Tibial artery (tissue), 4 donors: ENCODE results near the gene RBM20.

ENCODE experiments used
- DNase-seq, 2 donors: peaks; one replicate each; pipeline ENCODE4 v3.0.0-alpha.2; 2019
- H3K27ac ChIP-seq, 2 donors: fragments of 200-600 bp; sonication (generic) in 1 of 2; 1 replicate in 1 of 2; 2 replicates in 1 of 2; pipeline ENCODE4 v1.5.1; 2018 to 2019; ENCODE audit warnings: mild to moderate bottlenecking in 1 of 2
- H3K27me3 ChIP-seq, 2 donors: fragments of 200-600 bp; sonication (generic) in 1 of 2; one replicate each; pipeline versions ENCODE4 v1.5.1 to v1.6.0; 2016 to 2019
- H3K36me3 ChIP-seq, 3 donors: fragments of 200-600 bp; sonication (generic) in 2 of 3; one replicate each; pipeline ENCODE4 v1.5.1; 2016 to 2019; ENCODE audit warnings: mild to moderate bottlenecking in 2 of 3
- H3K4me1 ChIP-seq, 4 donors: fragments of 200-600 bp; sonication (generic) in 2 of 4; 1 replicate in 3 of 4; 2 replicates in 1 of 4; pipeline ENCODE4 v1.5.1; 2016 to 2019
- H3K4me3 ChIP-seq, 2 donors: fragments of 200-600 bp; sonication (generic) in 1 of 2; 1 replicate in 1 of 2; 2 replicates in 1 of 2; pipeline ENCODE4 v1.5.1; 2018 to 2019; ENCODE audit warnings: mild to moderate bottlenecking in 2 of 2
- H3K9me3 ChIP-seq, 3 donors: fragments of 200-600 bp; sonication (generic) in 1 of 3; one replicate each; pipeline ENCODE4 v1.5.1; 2016 to 2019
- intact Hi-C: fragments of 100-400 bp; cut with DNase I; formaldehyde crosslinking; loops from one replicate; pipeline ENCODE4 v1.15.0; 2023; ENCODE audit warnings: low total_unique reads
- TF ChIP-seq, protein P1 (sequence below), 2 experiments: fragments of 200-600 bp in 1 of 2; fragments of 450-650 bp in 1 of 2; IDR thresholded peaks; one replicate each; pipeline ENCODE4 v1.5.1; 2017 to 2019; ENCODE audit warnings: antibody characterized with exemption in 2 of 2, mild to moderate bottlenecking in 1 of 2, moderate library complexity in 1 of 2

Gene RBM20

DNA sequence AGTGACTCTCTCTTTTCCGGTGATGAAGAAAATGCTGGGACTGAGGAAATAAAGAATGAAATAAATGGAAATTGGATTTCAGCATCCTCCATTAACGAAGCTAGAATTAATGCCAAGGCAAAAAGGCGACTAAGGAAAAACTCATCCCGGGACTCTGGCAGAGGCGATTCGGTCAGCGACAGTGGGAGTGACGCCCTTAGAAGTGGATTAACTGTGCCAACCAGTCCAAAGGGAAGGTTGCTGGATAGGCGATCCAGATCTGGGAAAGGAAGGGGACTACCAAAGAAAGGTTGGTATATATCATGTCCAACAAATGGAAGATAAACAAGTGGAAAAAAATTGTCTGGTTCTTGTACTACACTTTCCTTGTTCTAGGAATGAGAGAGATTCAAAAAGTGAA lies 237.1 kb downstream of the RBM20 start:
- peaks cover 0 to 21% (median 2%) of the 10 kb centered on the region in 4 donors for H3K4me1 ChIP-seq
- intact Hi-C loops: no loop called here
- peaks cover 20 to 36% (median 23%) of the 10 kb centered on the region in 3 donors for H3K36me3 ChIP-seq
- no peak overlapping the region for H3K27ac ChIP-seq
- no peaks in the 10 kb centered on the region for H3K9me3 ChIP-seq
- TF ChIP-seq, protein P1, sequence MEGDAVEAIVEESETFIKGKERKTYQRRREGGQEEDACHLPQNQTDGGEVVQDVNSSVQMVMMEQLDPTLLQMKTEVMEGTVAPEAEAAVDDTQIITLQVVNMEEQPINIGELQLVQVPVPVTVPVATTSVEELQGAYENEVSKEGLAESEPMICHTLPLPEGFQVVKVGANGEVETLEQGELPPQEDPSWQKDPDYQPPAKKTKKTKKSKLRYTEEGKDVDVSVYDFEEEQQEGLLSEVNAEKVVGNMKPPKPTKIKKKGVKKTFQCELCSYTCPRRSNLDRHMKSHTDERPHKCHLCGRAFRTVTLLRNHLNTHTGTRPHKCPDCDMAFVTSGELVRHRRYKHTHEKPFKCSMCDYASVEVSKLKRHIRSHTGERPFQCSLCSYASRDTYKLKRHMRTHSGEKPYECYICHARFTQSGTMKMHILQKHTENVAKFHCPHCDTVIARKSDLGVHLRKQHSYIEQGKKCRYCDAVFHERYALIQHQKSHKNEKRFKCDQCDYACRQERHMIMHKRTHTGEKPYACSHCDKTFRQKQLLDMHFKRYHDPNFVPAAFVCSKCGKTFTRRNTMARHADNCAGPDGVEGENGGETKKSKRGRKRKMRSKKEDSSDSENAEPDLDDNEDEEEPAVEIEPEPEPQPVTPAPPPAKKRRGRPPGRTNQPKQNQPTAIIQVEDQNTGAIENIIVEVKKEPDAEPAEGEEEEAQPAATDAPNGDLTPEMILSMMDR (IDR thresholded peaks at IDR 0.05): no peak
- no peak overlapping the region for H3K4me3 ChIP-seq
- no peaks in the 10 kb centered on the region for H3K27me3 ChIP-seq
- DNase-seq: no peak

DNA sequence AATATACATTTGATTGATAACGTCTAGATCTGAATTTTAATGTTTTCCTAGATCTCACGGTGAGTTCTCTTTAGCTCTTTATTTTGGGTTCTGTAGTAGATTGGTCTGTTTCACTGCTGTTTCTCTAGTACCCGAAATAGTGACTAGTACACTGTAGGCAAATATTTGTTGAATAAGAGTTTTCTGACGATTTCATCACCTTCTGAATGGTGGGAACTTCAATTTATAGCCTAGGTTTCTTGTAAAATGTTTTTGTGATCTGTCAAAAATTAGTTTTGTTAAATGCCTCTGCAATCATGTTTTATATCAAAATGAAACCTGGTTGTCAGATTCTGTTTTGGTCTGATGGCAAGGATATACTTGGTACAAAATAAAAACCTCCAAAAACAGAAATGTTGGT lies 237.8 kb downstream of the RBM20 start:
- TF ChIP-seq, protein P1 (IDR thresholded peaks at IDR 0.05): no peak
- no peaks in the 10 kb centered on the region for H3K9me3 ChIP-seq
- intact Hi-C loops: no loop called here
- H3K4me1 ChIP-seq: peaks cover 0 to 22% (median 2%) of the 10 kb centered on the region in 4 donors
- DNase-seq: no peak
- H3K27ac ChIP-seq: no peak overlapping the region
- no peaks in the 10 kb centered on the region for H3K27me3 ChIP-seq
- peaks cover 20 to 41% (median 28%) of the 10 kb centered on the region in 3 donors for H3K36me3 ChIP-seq
- no peak overlapping the region for H3K4me3 ChIP-seq

DNA sequence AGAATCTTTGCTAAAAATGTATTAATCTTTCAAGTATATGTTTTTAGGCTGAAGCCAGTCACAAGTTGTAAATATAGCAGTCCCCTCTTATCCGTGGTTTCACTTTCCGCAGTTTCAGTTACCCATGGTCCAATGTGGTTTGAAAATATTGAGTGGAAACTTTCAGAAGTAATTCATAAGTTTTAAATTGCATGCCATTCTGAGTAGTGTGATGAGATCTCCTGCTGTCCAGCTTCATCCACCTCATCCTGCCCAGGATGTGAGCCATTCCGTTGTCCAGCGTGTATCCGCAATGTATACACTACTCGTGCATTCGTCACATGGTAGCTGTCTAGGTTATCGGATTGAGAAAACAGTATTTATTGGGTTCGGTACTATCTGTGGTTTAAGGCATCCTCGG lies 239.8 kb downstream of the RBM20 start:
- H3K4me1 ChIP-seq: peaks cover 0 to 22% (median 2%) of the 10 kb centered on the region in 4 donors
- no peaks in the 10 kb centered on the region for H3K27me3 ChIP-seq
- H3K36me3 ChIP-seq: peaks cover 20 to 53% (median 34%) of the 10 kb centered on the region in 3 donors
- intact Hi-C loops: no loop called here
- H3K4me3 ChIP-seq: no peak overlapping the region
- TF ChIP-seq, protein P1 (IDR thresholded peaks at IDR 0.05): no peak
- H3K9me3 ChIP-seq: no peaks in the 10 kb centered on the region
- no peak for DNase-seq
- H3K27ac ChIP-seq: no peak overlapping the region

DNA sequence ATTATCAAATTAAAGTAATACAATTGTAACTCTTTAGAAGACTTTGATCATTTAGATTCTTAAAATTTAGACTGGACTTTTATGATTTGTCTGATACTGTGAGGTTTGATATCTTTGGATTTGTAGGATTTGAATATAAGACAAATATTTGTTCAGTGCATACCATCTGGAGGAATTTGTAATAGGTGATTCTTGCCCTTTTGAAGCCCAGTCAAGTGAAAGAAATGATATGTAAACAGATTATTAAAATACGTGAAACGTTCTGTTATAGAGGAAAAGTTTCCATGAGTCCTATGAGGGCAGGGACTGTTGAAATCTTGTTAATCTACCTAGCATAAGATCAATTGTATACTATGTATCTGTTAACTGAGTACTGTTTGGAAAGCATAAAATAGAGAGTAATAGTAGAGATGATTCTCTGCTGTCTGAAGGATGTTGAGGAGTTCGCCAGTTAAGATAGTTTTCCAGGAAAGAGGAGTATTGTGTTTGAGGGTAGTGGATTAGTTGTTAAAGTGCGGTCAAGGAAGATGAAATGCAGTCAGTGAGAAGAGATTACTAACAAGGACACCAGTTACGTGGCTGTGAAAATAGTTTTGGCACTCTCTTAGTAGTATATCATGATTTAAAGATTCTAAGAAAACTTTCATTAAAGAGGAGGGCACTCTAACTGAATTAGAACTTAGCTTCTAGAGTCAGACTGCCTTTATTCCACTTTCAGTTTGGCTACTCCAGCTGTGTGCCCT lies 242.0 kb downstream of the RBM20 start:
- Histone ChIP-seq H3K27ac (no peak overlapping the region), H3K27me3 (no peaks in the 10 kb centered on the region), H3K9me3 (no peaks in the 10 kb centered on the region), H3K4me3 (no peak overlapping the region), H3K4me1 (peaks cover 0 to 12% (median 2%) of the 10 kb centered on the region in 4 donors), H3K36me3 (peaks cover 20 to 68% (median 43%) of the 10 kb centered on the region in 3 donors)
- no peak for DNase-seq
- TF ChIP-seq, protein P1 (IDR thresholded peaks at IDR 0.05): no peak
- intact Hi-C loops: no loop called here

DNA sequence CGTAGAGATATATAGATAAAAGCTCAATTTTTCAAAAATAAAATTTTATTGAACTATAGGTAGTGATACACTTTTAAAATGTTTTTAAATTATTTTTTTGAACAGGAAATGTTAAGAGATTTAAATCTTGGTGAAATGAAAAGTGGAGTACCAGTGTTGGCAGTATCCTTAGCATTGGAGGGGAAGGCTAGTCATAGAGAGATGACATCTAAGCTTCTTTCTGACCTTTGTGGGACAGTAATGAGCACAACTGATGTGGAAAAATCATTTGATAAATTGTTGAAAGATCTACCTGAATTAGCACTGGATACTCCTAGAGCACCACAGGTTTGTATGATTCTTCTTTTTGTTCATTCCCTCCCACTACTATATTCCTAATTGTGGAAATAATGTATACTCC lies 243.4 kb downstream of the RBM20 start:
- Histone ChIP-seq H3K9me3 (no peaks in the 10 kb centered on the region), H3K4me3 (no peak overlapping the region), H3K4me1 (peaks cover 0 to 5% (median 0%) of the 10 kb centered on the region in 4 donors), H3K36me3 (peaks cover 20 to 70% (median 45%) of the 10 kb centered on the region in 3 donors), H3K27ac (no peak overlapping the region), H3K27me3 (no peaks in the 10 kb centered on the region)
- no peak for DNase-seq
- TF ChIP-seq, protein P1 (IDR thresholded peaks at IDR 0.05): no peak
- intact Hi-C loops: no loop called here
